Loucy (cell line): ENCODE data around the gene GRPEL2.

Experiments used
- H2AFZ ChIP-seq: fragments of 200-600 bp; sonication (generic); 2 replicates; pipeline ENCODE4 v1.6.0; 2016; ENCODE audit warnings: antibody characterized with exemption, mild to moderate bottlenecking, low read length, moderate library complexity
- H3F3A ChIP-seq: fragments of 200-600 bp; 2 replicates; pipeline ENCODE4 v1.6.0; 2016; ENCODE audit warnings: antibody characterized with exemption, low read depth, mild to moderate bottlenecking
- H3K27me3 ChIP-seq: fragments of 200-600 bp; sonication (generic); 2 replicates; pipeline ENCODE4 v1.6.1; 2014; ENCODE audit warnings: low read length, mild to moderate bottlenecking; ENCODE audit not compliant: insufficient read depth, poor library complexity, severe bottlenecking
- H3K36me3 ChIP-seq: fragments of 200-600 bp; sonication (generic); 2 replicates; pipeline ENCODE4 v1.6.1; 2016; ENCODE audit warnings: low read length; ENCODE audit not compliant: insufficient read depth
- H3K4me1 ChIP-seq: fragments of 200-600 bp; sonication (generic); 2 replicates; pipeline ENCODE4 v1.5.1; 2014; ENCODE audit warnings: low read length, mild to moderate bottlenecking; ENCODE audit not compliant: insufficient read depth, poor library complexity, severe bottlenecking
- H3K4me2 ChIP-seq: fragments of 200-600 bp; sonication (generic); 2 replicates; pipeline ENCODE4 v1.6.0; 2014; ENCODE audit warnings: antibody characterized with exemption, low read length, low read depth, mild to moderate bottlenecking; ENCODE audit not compliant: poor library complexity, severe bottlenecking
- H3K4me3 ChIP-seq: fragments of 200-600 bp; sonication (generic); 2 replicates; pipeline ENCODE4 v1.5.1; 2014; ENCODE audit warnings: low read length, mild to moderate bottlenecking, mixed read lengths; ENCODE audit not compliant: poor library complexity, severe bottlenecking
- H3K79me2 ChIP-seq: fragments of 200-600 bp; sonication (generic); 2 replicates; pipeline ENCODE4 v1.6.1; 2014; ENCODE audit warnings: low read length; ENCODE audit not compliant: insufficient read depth
- H3K9ac ChIP-seq: fragments of 200-600 bp; sonication (generic); 2 replicates; pipeline ENCODE4 v1.6.0; 2014; ENCODE audit warnings: mild to moderate bottlenecking, low read depth, low read length, moderate library complexity; ENCODE audit not compliant: poor library complexity, severe bottlenecking
- H3K9me2 ChIP-seq: fragments of 200-600 bp; sonication (generic); replicated peaks from 2 replicates; pipeline ENCODE4 v1.6.1; 2016; ENCODE audit warnings: low read depth, low read length, mixed read lengths
- H3K9me3 ChIP-seq: fragments of 200-600 bp; sonication (generic); 2 replicates; pipeline ENCODE4 v1.6.1; 2014; ENCODE audit warnings: mild to moderate bottlenecking, antibody characterized with exemption, low read length, low read depth; ENCODE audit not compliant: insufficient read depth
- H4K20me1 ChIP-seq: fragments of 200-600 bp; sonication (generic); 2 replicates; pipeline ENCODE4 v1.6.0; 2014; ENCODE audit warnings: antibody characterized with exemption, low read length, mild to moderate bottlenecking; ENCODE audit not compliant: insufficient read depth, poor library complexity, severe bottlenecking
- EZH2phosphoT487 ChIP-seq: fragments of 200-600 bp; IDR thresholded peaks from 2 replicates; pipeline ENCODE4 v1.6.1; 2018; ENCODE audit warnings: antibody characterized with exemption, mild to moderate bottlenecking, moderate library complexity, borderline replicate concordance
- TF ChIP-seq, protein P1 (sequence below): fragments of 200-600 bp; sonication (generic); conservative IDR thresholded peaks from 2 replicates; pipeline ENCODE4 v1.5.1; 2014; ENCODE audit warnings: mild to moderate bottlenecking, antibody characterized with exemption, low read length

GRPEL2 gene

DNA sequence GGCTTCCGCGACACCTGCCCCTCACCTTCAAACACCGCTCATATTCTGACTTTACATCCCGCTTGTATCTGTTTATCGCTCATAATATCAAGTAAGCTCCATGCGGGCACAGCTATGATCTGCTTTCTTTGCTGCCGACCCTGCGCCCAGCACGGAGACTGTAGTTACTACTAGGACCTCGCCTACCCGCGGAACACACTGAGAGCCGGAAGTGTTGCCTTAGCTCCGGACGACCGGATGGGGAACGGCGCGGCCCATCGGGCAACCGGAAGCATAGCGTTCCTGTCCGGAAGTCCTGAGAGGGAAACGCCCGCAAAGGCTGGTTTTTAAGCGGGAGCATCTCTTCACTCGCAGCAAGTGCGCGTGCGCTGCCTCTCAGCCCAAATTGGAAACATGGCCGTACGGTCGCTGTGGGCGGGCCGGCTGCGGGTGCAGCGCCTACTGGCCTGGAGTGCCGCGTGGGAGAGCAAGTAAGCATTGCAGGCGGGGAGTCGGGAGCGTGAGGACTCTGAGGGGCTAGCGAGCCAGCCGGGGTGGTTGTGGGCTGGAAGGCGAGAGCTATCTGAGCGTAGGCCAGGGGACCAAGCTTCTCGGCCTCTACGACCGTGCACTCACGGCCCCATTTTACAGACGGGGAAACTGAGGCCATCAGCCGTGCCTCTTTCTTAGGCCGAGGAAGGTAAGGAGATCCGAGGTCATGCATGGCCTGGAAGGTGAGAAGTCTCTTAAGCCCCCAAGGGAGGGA lies at the start of gene GRPEL2:
Gene GRPEL2 (plus strand): TSS at position 353 of the 745 bp plus-strand sequence. CDS start 41 bp downstream, at position 394.
- no peaks in the 10 kb centered on the region for H3K27me3 ChIP-seq
- H3K9me3 ChIP-seq = no peaks in the 10 kb centered on the region
- H3K4me2 ChIP-seq = peak within 1 kb of the TSS; percentile 85
- H3K9me2 ChIP-seq = no peaks in the 10 kb centered on the region
- no peaks in the 10 kb centered on the region; the same call in 1 of the 2 replicates for H3F3A ChIP-seq
- peak within 1 kb of the TSS; percentile 94 for H3K9ac ChIP-seq
- H4K20me1 ChIP-seq = peaks cover 33% of the 10 kb centered on the region
- H3K79me2 ChIP-seq = peaks cover 48% of the 10 kb centered on the region
- peak within 1 kb of the TSS; percentile 93 for H3K4me3 ChIP-seq
- peak within 1 kb of the TSS; percentile 85 for H2AFZ ChIP-seq
- TF ChIP-seq EZH2phosphoT487 = no peak
- TF ChIP-seq, protein P1, sequence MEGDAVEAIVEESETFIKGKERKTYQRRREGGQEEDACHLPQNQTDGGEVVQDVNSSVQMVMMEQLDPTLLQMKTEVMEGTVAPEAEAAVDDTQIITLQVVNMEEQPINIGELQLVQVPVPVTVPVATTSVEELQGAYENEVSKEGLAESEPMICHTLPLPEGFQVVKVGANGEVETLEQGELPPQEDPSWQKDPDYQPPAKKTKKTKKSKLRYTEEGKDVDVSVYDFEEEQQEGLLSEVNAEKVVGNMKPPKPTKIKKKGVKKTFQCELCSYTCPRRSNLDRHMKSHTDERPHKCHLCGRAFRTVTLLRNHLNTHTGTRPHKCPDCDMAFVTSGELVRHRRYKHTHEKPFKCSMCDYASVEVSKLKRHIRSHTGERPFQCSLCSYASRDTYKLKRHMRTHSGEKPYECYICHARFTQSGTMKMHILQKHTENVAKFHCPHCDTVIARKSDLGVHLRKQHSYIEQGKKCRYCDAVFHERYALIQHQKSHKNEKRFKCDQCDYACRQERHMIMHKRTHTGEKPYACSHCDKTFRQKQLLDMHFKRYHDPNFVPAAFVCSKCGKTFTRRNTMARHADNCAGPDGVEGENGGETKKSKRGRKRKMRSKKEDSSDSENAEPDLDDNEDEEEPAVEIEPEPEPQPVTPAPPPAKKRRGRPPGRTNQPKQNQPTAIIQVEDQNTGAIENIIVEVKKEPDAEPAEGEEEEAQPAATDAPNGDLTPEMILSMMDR = no peak
- peaks cover 47% of the 10 kb centered on the region for H3K4me1 ChIP-seq
- peaks cover 18% of the 10 kb centered on the region for H3K36me3 ChIP-seq

DNA sequence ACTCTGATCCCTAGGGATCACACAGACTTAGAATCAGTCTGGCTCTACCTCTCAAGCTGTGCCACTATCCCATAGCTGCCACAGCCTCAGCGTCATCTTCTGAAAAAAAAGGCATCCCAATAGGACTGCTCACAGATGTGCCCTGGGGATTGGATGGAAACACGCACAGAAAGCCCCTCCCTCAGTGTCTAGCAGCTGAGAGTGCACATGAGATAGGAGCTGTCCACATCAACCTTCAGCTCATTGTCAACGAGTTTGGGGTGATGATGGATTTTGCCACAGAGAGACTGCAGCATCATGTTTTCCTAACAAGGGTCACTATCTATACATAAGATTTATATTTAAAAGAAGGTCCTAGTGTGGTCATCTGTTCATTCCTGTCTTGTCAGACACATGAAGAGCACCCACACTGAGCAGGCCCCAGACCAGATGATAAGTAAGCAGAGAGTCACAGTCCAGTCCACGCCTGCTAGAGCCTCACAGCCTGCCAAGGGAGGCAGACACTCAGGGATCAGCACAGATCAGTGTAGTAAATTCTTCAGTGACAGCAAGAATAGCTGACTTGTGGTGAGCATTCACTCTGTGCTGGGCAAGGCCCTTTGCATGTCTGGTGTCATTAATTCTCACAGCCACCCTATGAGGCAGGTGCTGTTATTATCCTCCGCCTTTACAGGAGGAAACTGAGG lies 47.8 kb upstream of the GRPEL2 start:
- no peak overlapping the region for H3K9ac ChIP-seq
- H3K9me2 ChIP-seq = no peaks in the 10 kb centered on the region
- no peak overlapping the region for H2AFZ ChIP-seq
- H3K4me1 ChIP-seq = peaks cover 26% of the 10 kb centered on the region
- no peak for TF ChIP-seq EZH2phosphoT487
- TF ChIP-seq, protein P1 = no peak
- H4K20me1 ChIP-seq = no peaks in the 10 kb centered on the region
- no peaks in the 10 kb centered on the region for H3K9me3 ChIP-seq
- no peak overlapping the region for H3K4me2 ChIP-seq
- H3K4me3 ChIP-seq = no peak overlapping the region
- peaks cover 9% of the 10 kb centered on the region for H3K27me3 ChIP-seq
- H3F3A ChIP-seq = no peaks in the 10 kb centered on the region
- no peaks in the 10 kb centered on the region for H3K36me3 ChIP-seq
- no peaks in the 10 kb centered on the region for H3K79me2 ChIP-seq

GRCh38 chr5:149298163-149298562 lies 47.1 kb upstream of the GRPEL2 start:
- H3K27me3 ChIP-seq = peaks cover 3% of the 10 kb centered on the region
- peak overlapping the region; percentile 2 for H3K4me2 ChIP-seq
- TF ChIP-seq EZH2phosphoT487 = no peak
- TF ChIP-seq, protein P1 = no peak
- H3K4me1 ChIP-seq = peaks cover 26% of the 10 kb centered on the region
- no peaks in the 10 kb centered on the region for H3F3A ChIP-seq
- H3K36me3 ChIP-seq = no peaks in the 10 kb centered on the region
- no peak overlapping the region for H3K4me3 ChIP-seq
- no peaks in the 10 kb centered on the region for H3K79me2 ChIP-seq
- H2AFZ ChIP-seq = no peak overlapping the region
- H3K9me2 ChIP-seq = no peaks in the 10 kb centered on the region
- H3K9me3 ChIP-seq = no peaks in the 10 kb centered on the region
- no peaks in the 10 kb centered on the region for H4K20me1 ChIP-seq
- no peak overlapping the region for H3K9ac ChIP-seq
